HCT116 (cell line): Measurements from ENCODE around the gene TOX4. TPM values are rescaled to one million over a fixed set of nuclear protein-coding genes. Genes with fewer than 3 reads are reported as not detected.

Experiments used
- ATAC-seq: fragments of 200-7000 bp; cut with Tn5 transposase; 2 replicates; pipeline ENCODE4 v1.9.1; 2020; ENCODE audit warnings: mild to moderate bottlenecking, moderate library complexity
- BruUV-seq: library from RNA; stranded (reverse); fragments of 400-500 nt; replicated peaks from 2 replicates; lab custom pipeline; 2021; lab: Mats Ljungman, UMichigan
- CTCF ChIA-PET: fragments of 300-600 bp; sonication (Branson Sonifier 250); formaldehyde crosslinking; loops from one replicate; lab custom pipeline; 2021; ENCODE audit warnings: antibody characterized with exemption; lab: Charles Lee
- POLR2A ChIA-PET: fragments of 300-600, 350-600 bp; sonication (Branson Sonifier 250); formaldehyde crosslinking; loops from one replicate; lab custom pipeline; 2021; ENCODE audit warnings: antibody characterized with exemption; lab: Charles Lee
- RAD21 ChIA-PET, 2 experiments: fragments of 300-600 bp; sonication (Branson Sonifier 250); formaldehyde crosslinking; loops; one replicate each; lab custom pipeline; 2023; ENCODE audit warnings: low total read pairs in 2 of 2; ENCODE audit not compliant: uncharacterized antibody in 2 of 2, unreplicated experiment in 2 of 2, low non-redundant PET in 1 of 2; lab: Charles Lee
- DNase-seq: peaks from one replicate; pipeline ENCODE4 v3.0.0-alpha.2; 2010; ENCODE audit warnings: low read depth, low spot score
- H2AFZ ChIP-seq: fragments of 200-600 bp; shearing (Covaris generic), sonication (generic); 2 replicates; pipeline ENCODE4 v1.6.1; 2017; ENCODE audit warnings: low read depth, mixed run types, mixed read lengths, antibody characterized with exemption, low read length; ENCODE audit not compliant: poor library complexity, severe bottlenecking
- H3K27ac ChIP-seq: 2 replicates; pipeline ENCODE4 v1.5.1; 2012; ENCODE audit warnings: low read depth, low read length
- H3K27me3 ChIP-seq: fragments of 200-600 bp; sonication (generic); 2 replicates; pipeline ENCODE4 v1.6.1; 2016; ENCODE audit warnings: mixed run types, low read length, mixed read lengths; ENCODE audit not compliant: insufficient read depth
- H3K36me3 ChIP-seq, 2 experiments: fragments of 200-500 bp in 1 of 2; fragments of 200-600 bp in 1 of 2; sonication (Bioruptor generic) in 1 of 2; sonication (generic) in 1 of 2; 2 replicates each; pipeline versions ENCODE4 v1.5.1 to v1.6.1; 2014 to 2016; ENCODE audit warnings: low read length in 2 of 2, inconsistent platforms in 1 of 2, mixed read lengths in 1 of 2, mixed run types in 1 of 2; ENCODE audit not compliant: insufficient read depth in 2 of 2, control insufficient read depth in 1 of 2
- H3K4me1 ChIP-seq, 2 experiments: fragments of 200-600 bp in 1 of 2; sonication (generic) in 1 of 2; 2 replicates each; pipeline versions ENCODE4 v1.5.1 to v1.6.1; 2012 to 2017; ENCODE audit warnings: low read length in 2 of 2, inconsistent platforms in 1 of 2, mild to moderate bottlenecking in 1 of 2, mixed read lengths in 1 of 2, mixed run types in 1 of 2, moderate library complexity in 1 of 2; ENCODE audit not compliant: insufficient read depth in 2 of 2, control insufficient read depth in 1 of 2
- H3K4me2 ChIP-seq: fragments of 200-600 bp; sonication (generic); 2 replicates; pipeline ENCODE4 v1.6.1; 2017; ENCODE audit warnings: mixed run types, low read length, mixed read lengths
- H3K4me3 ChIP-seq, 2 experiments: fragments of 200-600 bp in 1 of 2; sonication (generic) in 1 of 2; replicated peaks in 1 of 2; 2 replicates each; pipeline ENCODE4 v1.5.1; 2011 to 2016; ENCODE audit warnings: low read length in 2 of 2, control low read depth in 1 of 2, low read depth in 1 of 2, mild to moderate bottlenecking in 1 of 2, mixed read lengths in 1 of 2, mixed run types in 1 of 2
- H3K79me2 ChIP-seq: fragments of 200-600 bp; sonication (generic); 2 replicates; pipeline ENCODE4 v1.6.1; 2017; ENCODE audit warnings: mild to moderate bottlenecking, mixed run types, low read length, moderate library complexity, mixed read lengths; ENCODE audit not compliant: insufficient read depth
- H3K9ac ChIP-seq: fragments of 200-600 bp; sonication (generic); 2 replicates; pipeline ENCODE4 v1.6.1; 2016; ENCODE audit warnings: low read length, mixed read lengths
- H3K9me2 ChIP-seq: fragments of 200-600 bp; sonication (generic), shearing (Covaris generic); 2 replicates; pipeline ENCODE4 v1.6.1; 2017; ENCODE audit warnings: mixed run types, mild to moderate bottlenecking, moderate library complexity; ENCODE audit not compliant: insufficient read depth
- H3K9me3 ChIP-seq, 2 experiments: fragments of 200-500 bp in 1 of 2; fragments of 200-600 bp in 1 of 2; sonication (Bioruptor generic) in 1 of 2; sonication (generic) in 1 of 2; 2 replicates each; pipeline ENCODE4 v1.6.1; 2014 to 2017; ENCODE audit warnings: low read length in 2 of 2, mixed read lengths in 2 of 2, inconsistent platforms in 1 of 2, low read depth in 1 of 2, mild to moderate bottlenecking in 1 of 2, mixed run types in 1 of 2, moderate library complexity in 1 of 2; ENCODE audit not compliant: control insufficient read depth in 1 of 2, insufficient read depth in 1 of 2
- H4K20me1 ChIP-seq: fragments of 200-600 bp; sonication (generic), shearing (Covaris generic); 2 replicates; pipeline ENCODE4 v1.6.1; 2017; ENCODE audit warnings: mixed run types, mild to moderate bottlenecking, moderate library complexity; ENCODE audit not compliant: insufficient read depth
- FOSL1 ChIP-seq: IDR thresholded peaks from 2 replicates; pipeline ENCODE4 v1.6.1; 2012; ENCODE audit warnings: low read depth
- JUND ChIP-seq: IDR thresholded peaks from 2 replicates; pipeline ENCODE4 v1.6.1; 2012
- MAX ChIP-seq: IDR thresholded peaks from 2 replicates; pipeline ENCODE4 v1.6.1; 2012
- POLR2AphosphoS5 ChIP-seq: IDR thresholded peaks from 2 replicates; pipeline ENCODE4 v1.6.1; 2011; ENCODE audit warnings: mild to moderate bottlenecking, low read depth, low read length, moderate library complexity
- ZNF274 ChIP-seq: fragments of 200-500 bp; sonication (Bioruptor generic); IDR thresholded peaks from 2 replicates; pipeline ENCODE4 v1.6.1; 2014; ENCODE audit warnings: mild to moderate bottlenecking, low read depth, low read length, inconsistent platforms
- intact Hi-C: fragments of 100-400 bp; cut with micrococcal nuclease; formaldehyde crosslinking; loops from 2 replicates; pipeline ENCODE4 v1.10.0; 2022
- total RNA-seq: library from RNA; stranded (reverse); gene quantifications from one replicate; pipeline ENCODE4 v1.2.1, GENCODE V29; 2021; ENCODE audit not compliant: unreplicated experiment

Gene TOX4
- total RNA-seq, 1 experiment from 2014 or later = 58.5 TPM

GRCh38 chr14:21521501-21521900, 44.5 kb downstream of the TOX4 start:
- Histone ChIP-seq H2AFZ (no peak overlapping the region), H3K4me3 (no peak overlapping the region), H4K20me1 (no peaks in the 10 kb centered on the region), H3K79me2 (no peaks in the 10 kb centered on the region), H3K9me3 (no peaks in the 10 kb centered on the region), H3K4me1 (no peaks in the 10 kb centered on the region), H3K27me3 (peaks cover 9% of the 10 kb centered on the region; the same call in 1 of the 2 replicates), H3K36me3 (no peaks in the 10 kb centered on the region), H3K9ac (no peak overlapping the region), H3K9me2 (no peaks in the 10 kb centered on the region), H3K27ac (no peak overlapping the region), H3K4me2 (no peak overlapping the region)
- DNase-seq (no peak), ATAC-seq (no peak)
- CTCF ChIA-PET = no interaction called here
- RAD21 ChIA-PET = no interaction called here
- no peak for TF ChIP-seq POLR2AphosphoS5
- no peak for TF ChIP-seq FOSL1
- no peak for TF ChIP-seq JUND
- TF ChIP-seq MAX = no peak
- TF ChIP-seq ZNF274 = no peak
- intact Hi-C loops = no loop called here
- POLR2A ChIA-PET = interaction anchor here (1.8 kb wide), 1 partner anchor 11 kb away, joined by 4 read pairs; the partner anchor contains the start of gene METTL3
- BruUV-seq = no TSS peak

GRCh38 chr14:21523203-21523602, 46.2 kb downstream of the TOX4 start:
- POLR2A ChIA-PET = interaction anchor here (1.8 kb wide), 1 partner anchor 12 kb away, joined by 4 read pairs; the partner anchor contains the start of gene METTL3

More at GRCh38 chr14:21523203-21523602, 46.2 kb downstream of the TOX4 start:
- Histone ChIP-seq H2AFZ (no peak overlapping the region), H3K4me1 (no peaks in the 10 kb centered on the region), H3K4me2 (no peak overlapping the region), H3K36me3 (no peaks in the 10 kb centered on the region)
- RAD21 ChIA-PET = no interaction called here
- DNase-seq = no peak
- CTCF ChIA-PET = no interaction called here
- TF ChIP-seq FOSL1 = no peak
- TF ChIP-seq, all 23 proteins: peak for 0
- H3K9me2 ChIP-seq = no peaks in the 10 kb centered on the region
- no TSS peak for BruUV-seq
- H3K27ac ChIP-seq = no peak overlapping the region
- no peak overlapping the region for H3K9ac ChIP-seq
- no peaks in the 10 kb centered on the region for H3K9me3 ChIP-seq
- intact Hi-C loops = no loop called here
- H3K27me3 ChIP-seq = peaks cover 9% of the 10 kb centered on the region; the same call in 1 of the 2 replicates
- H4K20me1 ChIP-seq = no peaks in the 10 kb centered on the region
- ATAC-seq = no peak
- no peaks in the 10 kb centered on the region for H3K79me2 ChIP-seq
- no peak overlapping the region for H3K4me3 ChIP-seq
